ENCODE measurements around the gene SLIT1. TPM values are rescaled to one million over a fixed set of nuclear protein-coding genes. Genes with fewer than 3 reads are reported as not detected.

SLIT1 gene
- total and polyA plus RNA-seq, 2 of the 8 experiments (the other 6 are each of a cell fraction or from before 2014, with no cell fraction given) = 0.70 to 0.88 TPM

- no peak for TF ChIP-seq RNF2 (IDR thresholded peaks at IDR 0.05; ENCODE audit: borderline replicate concordance, low read depth, low read length, missing control alignments, poor library complexity, severe bottlenecking)
- TF ChIP-seq HDAC6 (IDR thresholded peaks at IDR 0.05; ENCODE audit: low read depth, low read length) = no peak
- TF ChIP-seq POLR2AphosphoS5 (IDR thresholded peaks at IDR 0.05; ENCODE audit: low read depth, low read length) = no peak
These were observed 154.3 kb downstream of the SLIT1 start (continued) for GRCh38 chr10:97031459-97031858.

Data from H1 (cell line).